Measurements from ENCODE around the gene ZNF207. TPM values are rescaled to one million over a fixed set of nuclear protein-coding genes. Genes with fewer than 3 reads are reported as not detected.
A peak's percentile ranks its signal among the peaks of the same experiment; 100 is the strongest.
"Not testable (repeated sequence)": the region's sequence is repeated elsewhere in the genome, so short reads cannot be mapped to it uniquely, and the experiment has no call there.

ZNF207 gene
- total RNA-seq, 2 experiments from 2014 or later: 264 to 274 TPM

DNA sequence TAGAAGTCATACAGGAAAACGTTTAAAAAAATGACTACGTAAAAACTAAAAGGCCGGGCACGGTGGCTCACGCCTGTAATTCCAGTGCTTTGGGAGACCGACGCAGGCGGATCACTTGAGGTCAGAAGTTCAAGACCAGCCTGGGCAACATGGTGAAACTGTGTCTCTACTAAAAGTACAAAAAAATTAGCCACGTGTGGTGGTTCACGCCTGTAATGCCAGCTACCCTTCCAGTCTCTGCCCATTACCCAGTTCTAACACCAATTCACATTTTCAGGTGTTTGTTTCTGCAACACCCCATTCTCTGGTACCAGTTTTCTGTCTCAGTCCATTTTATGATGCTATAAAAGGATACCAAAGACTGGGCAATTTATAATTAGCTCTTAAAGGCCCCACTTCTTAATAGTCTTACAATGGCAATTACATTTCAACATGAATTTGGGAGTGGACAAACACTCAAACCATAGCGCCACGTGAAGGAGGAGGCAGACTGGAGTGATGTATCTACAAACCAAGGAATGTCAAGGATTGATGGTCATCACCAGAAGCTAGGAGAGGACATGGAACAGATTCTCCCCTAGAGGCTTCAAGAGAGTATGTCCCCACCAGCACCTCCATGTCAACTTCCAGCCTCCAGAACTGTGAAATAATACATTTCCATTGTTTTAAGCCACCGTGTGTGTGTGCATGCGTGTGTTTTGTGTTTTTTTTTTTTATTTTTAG, 7.2 kb upstream of the ZNF207 start:
- peaks cover 7% of the 10 kb centered on the region for H3K36me3 Mint-ChIP-seq
- ATAC-seq (ENCODE audit: low read depth): no peak
- POLR2A ChIA-PET: interaction anchor here (0.5 to 4.4 kb wide), 3 partner anchors 11 to 24 kb away, joined by 3 to 51 read pairs (median 11); no protein-coding TSS in a partner anchor

DNA sequence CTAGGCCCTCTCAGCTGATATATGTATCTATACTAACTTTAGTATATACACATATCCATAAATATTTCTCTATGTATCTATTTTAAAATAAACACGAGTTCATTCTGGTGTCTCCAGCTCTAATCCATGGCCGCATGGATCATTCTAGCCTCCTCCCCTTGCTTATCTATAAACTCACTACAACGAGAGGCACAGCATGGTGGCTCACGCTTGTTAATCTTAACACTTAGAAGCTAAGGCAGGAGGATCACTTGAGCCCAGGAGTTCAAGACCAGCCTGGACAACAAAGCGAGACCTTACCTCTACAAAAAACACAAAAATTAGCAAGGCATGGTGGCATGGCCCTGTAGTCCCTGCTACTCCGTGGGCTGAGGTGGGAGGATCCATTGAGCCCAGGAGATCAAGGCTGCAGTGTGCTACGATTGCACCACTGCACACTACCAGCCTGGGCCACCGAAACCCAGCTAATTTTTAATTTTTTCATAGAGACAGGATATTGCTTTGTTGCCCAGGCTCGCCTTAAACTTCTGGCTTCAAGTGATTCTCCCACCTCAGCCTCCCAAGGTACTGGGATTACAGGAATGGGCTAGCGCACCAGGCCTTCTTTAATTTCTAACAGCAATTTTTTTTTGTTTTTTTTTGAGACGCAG, 3.9 kb upstream of the ZNF207 start:
- Mint-ChIP-seq H3K36me3 (peaks cover 15% of the 10 kb centered on the region), H3K27me3 (no peaks in the 10 kb centered on the region), H3K9me3 (no peaks in the 10 kb centered on the region), H3K4me1 (peaks cover 23% of the 10 kb centered on the region), H3K27ac (no peak overlapping the region), H3K4me3 (no peak overlapping the region)
- DNase-seq: no peak
- POLR2A ChIA-PET: interaction anchor here (0.8 kb wide), 1 partner anchor 15 kb away, joined by 3 read pairs; no protein-coding TSS in a partner anchor
- ATAC-seq (ENCODE audit: low read depth): no peak

More for the DNA sequence above, 7.2 kb upstream of the ZNF207 start:
- no peak for DNase-seq
- Mint-ChIP-seq H3K4me1 (peaks cover 27% of the 10 kb centered on the region), H3K9me3 (no peaks in the 10 kb centered on the region), H3K27me3 (no peaks in the 10 kb centered on the region), H3K27ac (peak overlapping the region; percentile 91), H3K4me3 (peak overlapping the region; percentile 95)

DNA sequence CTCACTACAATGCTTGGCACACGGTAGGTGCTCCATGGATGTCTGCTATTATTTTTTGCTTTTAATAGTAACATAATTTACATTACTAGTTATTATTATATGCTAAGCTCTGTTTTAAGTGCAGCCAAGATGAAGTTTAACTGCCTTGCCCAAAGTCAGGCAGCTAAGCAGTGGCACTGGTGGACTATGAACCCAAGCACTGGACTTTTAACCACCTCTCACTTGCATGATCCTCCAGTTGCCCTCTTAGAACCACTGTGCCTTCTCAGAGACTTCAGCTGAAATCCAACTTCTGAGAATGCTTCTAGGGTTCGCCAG, 1.5 kb upstream of the ZNF207 start:
- Mint-ChIP-seq H3K9me3 (no peaks in the 10 kb centered on the region), H3K4me3 (peak overlapping the region; percentile 91), H3K27me3 (no peaks in the 10 kb centered on the region), H3K4me1 (peaks cover 13% of the 10 kb centered on the region), H3K36me3 (peaks cover 30% of the 10 kb centered on the region), H3K27ac (peak overlapping the region; percentile 34)
- POLR2A ChIA-PET: interaction anchor here (0.6 to 1.8 kb wide), 5 partner anchors 8 to 205 kb away, joined by 3 to 6 read pairs (median 4); no protein-coding TSS in a partner anchor
- DNase-seq: no peak
- ATAC-seq (ENCODE audit: low read depth): no peak

DNA sequence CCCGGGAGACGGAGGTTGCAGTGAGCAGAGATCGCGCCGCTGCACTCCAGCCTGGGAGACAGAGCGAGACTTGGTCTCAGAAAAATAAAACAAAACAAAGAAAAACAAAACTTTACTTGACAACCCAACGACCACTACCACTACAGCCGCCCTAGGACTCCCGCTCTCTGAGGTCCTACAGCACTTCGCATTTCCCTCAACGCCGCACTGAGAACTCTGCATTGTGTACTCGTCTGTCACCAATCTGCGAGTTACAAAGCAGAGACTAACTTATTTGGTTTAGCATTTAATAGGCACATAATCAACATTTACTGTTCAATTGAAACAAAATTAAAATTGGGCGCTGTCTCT, 479 bp upstream of the ZNF207 start:
- POLR2A ChIA-PET: interaction anchor here (0.5 to 2.7 kb wide), 5 partner anchors 10 to 412 kb away, joined by 3 to 21 read pairs (median 4); partner anchors contain the start of gene SUZ12
- H3K9me3 Mint-ChIP-seq: no peaks in the 10 kb centered on the region
- H3K4me1 Mint-ChIP-seq: peaks cover 17% of the 10 kb centered on the region
- H3K27ac Mint-ChIP-seq: peak overlapping the region; percentile 99
- H3K4me3 Mint-ChIP-seq: peak overlapping the region; percentile 91
- no peak for ATAC-seq (ENCODE audit: low read depth)
- no peaks in the 10 kb centered on the region for H3K27me3 Mint-ChIP-seq
- no peak for DNase-seq
- H3K36me3 Mint-ChIP-seq: peaks cover 37% of the 10 kb centered on the region

DNA sequence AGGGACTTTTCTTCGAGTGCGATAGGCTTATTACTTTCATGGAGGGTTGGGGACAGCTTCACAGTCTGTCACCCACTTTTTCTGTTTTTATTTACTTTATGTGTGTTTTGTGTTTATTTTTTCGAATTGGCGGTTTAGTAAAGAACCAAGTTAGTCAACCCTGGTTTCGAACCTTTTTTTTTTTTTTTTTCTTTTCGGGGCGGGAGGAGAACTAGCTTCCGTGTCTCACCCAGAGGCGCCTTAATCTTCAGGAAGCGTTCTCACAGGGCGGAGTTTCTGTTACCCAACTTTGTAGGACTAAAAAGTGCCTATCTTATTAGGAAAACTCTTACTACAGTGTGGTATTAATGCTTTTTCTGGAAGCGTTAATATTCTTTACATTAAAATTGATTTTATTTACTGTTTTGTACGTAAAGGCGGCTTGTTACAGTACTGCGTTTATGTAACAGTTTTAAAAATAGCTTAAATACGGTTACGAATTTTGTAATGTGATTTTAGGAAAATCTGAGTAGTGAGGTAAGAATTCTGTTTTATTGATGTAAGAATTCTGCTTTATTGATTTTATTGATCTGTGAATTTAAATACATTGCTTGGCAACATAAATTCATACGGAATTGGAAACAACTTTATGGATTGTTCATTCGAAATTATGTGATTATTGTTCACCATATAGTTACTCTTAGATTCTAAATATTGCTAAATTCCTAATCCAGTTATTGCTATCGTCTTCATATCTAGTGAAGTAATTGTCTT, 885 bp downstream of the ZNF207 start:
- POLR2A ChIA-PET: interaction anchor here (0.5 to 2.7 kb wide), 17 partner anchors 9 to 987 kb away, joined by 3 to 21 read pairs (median 4); partner anchors contain the start of gene PSMD11
- DNase-seq (no peak), ATAC-seq (ENCODE audit: low read depth) (peak; percentile 15)
- Mint-ChIP-seq H3K27ac (peak overlapping the region; percentile 99), H3K36me3 (peaks cover 50% of the 10 kb centered on the region), H3K4me3 (peak overlapping the region; percentile 91), H3K4me1 (peaks cover 30% of the 10 kb centered on the region), H3K27me3 (no peaks in the 10 kb centered on the region), H3K9me3 (no peaks in the 10 kb centered on the region)

DNA sequence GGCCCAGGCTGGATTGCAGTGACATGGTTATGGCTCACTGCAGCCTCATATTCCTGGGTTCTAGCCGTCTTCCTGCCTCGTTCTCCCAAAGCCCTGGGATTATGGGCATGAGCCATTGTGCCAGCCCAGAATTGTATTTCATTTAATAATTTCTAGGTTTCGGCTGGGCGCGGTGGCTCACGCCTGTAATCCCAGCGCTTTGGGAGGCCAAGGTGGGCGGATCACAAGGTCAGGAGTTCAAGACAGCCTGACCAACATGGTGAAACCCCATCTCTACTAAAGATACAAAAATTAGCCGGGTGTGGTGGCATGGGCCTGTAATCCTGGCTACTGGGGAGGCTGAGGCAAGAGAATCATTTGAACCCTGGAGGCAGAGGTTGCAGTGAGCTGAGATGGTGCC, 2.8 kb downstream of the ZNF207 start:
- peak overlapping the region; percentile 91 for H3K4me3 Mint-ChIP-seq
- H3K27me3 Mint-ChIP-seq; ATAC-seq (ENCODE audit: low read depth); POLR2A ChIA-PET; H3K27ac Mint-ChIP-seq; H3K9me3 Mint-ChIP-seq; DNase-seq: not testable (repeated sequence)
- peaks cover 37% of the 10 kb centered on the region for H3K4me1 Mint-ChIP-seq
- H3K36me3 Mint-ChIP-seq: peaks cover 56% of the 10 kb centered on the region

DNA sequence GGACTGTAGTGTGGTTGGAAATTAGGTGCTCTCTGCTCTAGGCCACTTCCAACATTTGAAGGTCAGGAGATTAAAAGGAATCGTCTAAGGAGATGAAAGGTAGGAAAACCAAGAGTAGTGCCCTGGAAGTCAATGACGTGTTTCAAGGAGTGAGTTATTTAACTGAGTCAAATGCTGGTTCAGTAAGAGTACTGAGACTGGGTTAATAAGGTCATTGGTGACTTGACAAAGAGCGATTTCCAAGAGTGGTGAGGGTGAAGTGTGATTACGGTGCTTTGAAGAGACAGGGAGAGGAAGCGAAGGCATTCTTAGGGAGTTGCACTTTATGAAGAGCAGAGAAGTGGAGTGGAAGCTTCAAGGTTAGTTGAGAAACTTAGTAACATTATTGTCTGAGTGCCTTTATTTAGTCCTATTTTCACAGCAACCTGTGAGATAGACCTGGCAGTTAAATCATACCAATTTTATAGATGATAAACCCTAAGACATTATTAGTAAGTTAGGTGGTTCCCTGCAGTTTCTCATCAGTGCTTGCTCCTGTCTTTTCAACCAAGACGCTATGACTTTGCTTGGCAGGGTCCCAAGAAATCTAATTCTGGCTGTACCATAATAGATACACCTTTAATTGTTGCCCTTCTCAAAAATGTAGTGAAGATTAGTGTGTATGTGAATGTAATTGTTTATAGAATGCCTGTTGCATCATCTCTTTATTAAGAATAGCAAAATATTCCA, 5.9 kb downstream of the ZNF207 start:
- Mint-ChIP-seq H3K36me3 (peaks cover 51% of the 10 kb centered on the region), H3K27ac (peak overlapping the region; percentile 43), H3K27me3 (no peaks in the 10 kb centered on the region), H3K4me3 (peak overlapping the region; percentile 40), H3K4me1 (peaks cover 36% of the 10 kb centered on the region), H3K9me3 (no peaks in the 10 kb centered on the region)
- ATAC-seq (ENCODE audit: low read depth): no peak
- no peak for DNase-seq
- POLR2A ChIA-PET: no interaction called here

DNA sequence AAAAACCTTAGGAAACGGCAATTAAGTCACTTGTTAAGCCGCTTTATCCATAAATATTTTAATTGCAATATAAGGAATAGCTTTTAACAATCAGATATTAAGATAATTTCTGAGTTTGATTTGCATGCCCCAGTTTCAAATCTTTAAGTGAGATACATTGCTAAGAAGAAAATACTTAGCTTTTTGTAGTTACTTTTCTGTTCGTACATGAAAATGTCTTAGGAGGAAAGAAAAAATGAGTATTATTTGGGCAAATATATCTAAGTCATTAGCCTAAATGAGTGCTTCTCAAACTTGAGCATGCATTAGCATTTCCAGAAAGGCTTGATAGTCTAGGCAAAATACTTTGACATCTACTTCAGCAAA, 6.4 kb downstream of the ZNF207 start:
- POLR2A ChIA-PET: interaction anchor here (0.7 kb wide), 1 partner anchor 132 kb away, joined by 3 read pairs; no protein-coding TSS in a partner anchor
- DNase-seq (no peak), ATAC-seq (ENCODE audit: low read depth) (no peak)
- H3K27ac Mint-ChIP-seq: no peak overlapping the region
- H3K36me3 Mint-ChIP-seq: peaks cover 54% of the 10 kb centered on the region
- H3K9me3 Mint-ChIP-seq: no peaks in the 10 kb centered on the region
- peaks cover 41% of the 10 kb centered on the region for H3K4me1 Mint-ChIP-seq
- H3K27me3 Mint-ChIP-seq: no peaks in the 10 kb centered on the region
- H3K4me3 Mint-ChIP-seq: peak overlapping the region; percentile 37

DNA sequence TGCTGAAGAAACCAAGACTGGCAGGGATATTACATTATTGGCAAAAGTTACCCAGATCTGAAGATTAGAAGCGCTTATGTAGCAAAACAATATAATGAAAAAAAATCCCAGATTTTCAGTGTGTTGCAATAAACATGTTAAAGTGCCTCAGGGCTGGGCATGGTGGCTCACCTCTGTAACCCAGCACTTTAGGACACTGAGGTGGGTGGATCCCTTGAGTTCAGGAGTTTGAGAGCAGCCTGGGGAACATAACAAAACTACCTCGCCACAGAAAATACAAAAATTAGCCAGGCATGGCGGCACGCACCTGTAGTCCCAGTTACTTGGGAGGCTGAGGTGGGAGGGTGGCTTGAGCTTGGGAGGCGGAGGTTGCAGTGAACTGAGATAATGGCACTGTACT, 6.8 kb downstream of the ZNF207 start:
- DNase-seq: no peak
- Mint-ChIP-seq H3K4me3 (peak overlapping the region; percentile 37), H3K36me3 (peaks cover 53% of the 10 kb centered on the region), H3K27me3 (no peaks in the 10 kb centered on the region), H3K27ac (no peak overlapping the region), H3K4me1 (peaks cover 39% of the 10 kb centered on the region), H3K9me3 (no peaks in the 10 kb centered on the region)
- POLR2A ChIA-PET: interaction anchor here (0.7 kb wide), 1 partner anchor 132 kb away, joined by 3 read pairs; no protein-coding TSS in a partner anchor
- ATAC-seq (ENCODE audit: low read depth): no peak

DNA sequence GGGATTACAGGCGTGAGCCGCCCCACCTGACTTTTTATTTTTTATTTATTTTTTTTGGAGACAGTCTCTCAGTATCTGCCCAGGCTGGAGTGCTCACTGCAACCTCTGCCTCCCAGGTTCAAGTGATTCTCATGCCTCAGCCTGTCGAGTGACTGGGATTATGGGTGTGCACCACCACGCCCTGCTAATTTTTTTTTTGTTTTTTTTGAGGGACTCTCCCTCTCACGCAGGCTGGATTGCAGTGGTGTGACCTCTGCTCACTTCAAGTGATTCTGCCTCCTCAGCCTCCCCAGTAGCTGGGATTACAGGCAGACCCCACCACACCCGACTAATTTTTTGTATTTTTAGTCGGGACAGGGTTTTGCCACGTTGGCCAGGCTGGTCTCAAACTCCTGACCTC, 7.7 kb downstream of the ZNF207 start:
- DNase-seq (no peak), ATAC-seq (ENCODE audit: low read depth) (no peak)
- Mint-ChIP-seq H3K4me3 (no peak overlapping the region), H3K9me3 (no peaks in the 10 kb centered on the region), H3K27ac (no peak overlapping the region), H3K36me3 (peaks cover 51% of the 10 kb centered on the region), H3K27me3 (no peaks in the 10 kb centered on the region), H3K4me1 (peaks cover 42% of the 10 kb centered on the region)
- POLR2A ChIA-PET: interaction anchor here (0.7 kb wide), 1 partner anchor 78 kb away, joined by 5 read pairs; no protein-coding TSS in a partner anchor

DNA sequence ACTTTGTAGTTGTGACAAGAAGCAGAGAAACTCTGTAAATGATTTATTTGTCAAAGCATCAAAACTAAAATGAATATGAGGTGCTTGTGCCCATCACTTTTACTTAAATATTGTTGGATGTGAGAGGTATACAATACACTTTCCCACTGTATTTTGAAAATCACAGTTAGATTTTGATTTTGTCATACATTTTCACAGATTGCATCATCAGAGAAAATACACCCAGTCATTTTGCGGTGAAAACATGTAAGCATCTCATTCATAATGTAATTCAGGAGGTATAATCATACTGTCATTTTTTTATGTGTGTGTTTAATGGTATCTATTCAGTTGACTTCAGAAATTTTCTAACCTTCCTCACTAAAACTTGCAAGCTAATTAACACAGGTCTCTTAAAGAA, 11.3 kb downstream of the ZNF207 start:
- POLR2A ChIA-PET: interaction anchor here (0.8 to 0.9 kb wide), 2 partner anchors 11 to 84 kb away, joined by 3 to 5 read pairs; no protein-coding TSS in a partner anchor
- H3K36me3 Mint-ChIP-seq: peaks cover 45% of the 10 kb centered on the region
- no peak overlapping the region for H3K4me3 Mint-ChIP-seq
- H3K27ac Mint-ChIP-seq: no peak overlapping the region
- H3K9me3 Mint-ChIP-seq: no peaks in the 10 kb centered on the region
- H3K4me1 Mint-ChIP-seq: peaks cover 31% of the 10 kb centered on the region
- no peak for DNase-seq
- H3K27me3 Mint-ChIP-seq: no peaks in the 10 kb centered on the region
- no peak for ATAC-seq (ENCODE audit: low read depth)

DNA sequence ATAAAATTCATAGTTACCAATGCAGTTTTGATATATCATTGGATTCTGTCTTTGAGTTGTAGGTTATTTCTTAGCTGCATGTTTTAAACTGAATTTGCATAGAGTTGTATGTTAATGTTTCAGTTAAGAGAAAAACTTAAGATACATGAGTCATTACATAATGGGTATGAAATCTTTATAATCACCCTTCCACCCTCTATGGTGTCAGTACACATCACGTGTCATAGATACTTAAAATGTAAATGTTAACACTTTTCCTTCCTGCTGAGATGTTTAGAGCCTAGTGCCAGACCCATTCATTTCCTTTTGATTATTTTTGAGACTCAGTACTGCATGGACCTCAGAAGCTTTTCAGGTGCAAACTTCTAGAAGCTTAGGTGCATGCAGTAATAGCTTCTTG, 20.5 kb downstream of the ZNF207 start:
- POLR2A ChIA-PET: interaction anchor here (1.0 to 1.3 kb wide), 2 partner anchors 9 to 29 kb away, joined by 3 read pairs; no protein-coding TSS in a partner anchor

More for the DNA sequence above, 20.5 kb downstream of the ZNF207 start:
- H3K27ac Mint-ChIP-seq: no peak overlapping the region
- peaks cover 28% of the 10 kb centered on the region for H3K36me3 Mint-ChIP-seq
- DNase-seq (no peak), ATAC-seq (ENCODE audit: low read depth) (no peak)
- H3K4me3 Mint-ChIP-seq: no peak overlapping the region
- no peaks in the 10 kb centered on the region for H3K9me3 Mint-ChIP-seq
- peaks cover 12% of the 10 kb centered on the region for H3K4me1 Mint-ChIP-seq
- H3K27me3 Mint-ChIP-seq: no peaks in the 10 kb centered on the region

Measured in activated naive CD8-positive, alpha-beta T cell treated with anti-CD3 and anti-CD28 coated beads, Interleukin-2, amount 10 ng/mL, durations not matched to agents 7 days and 5 days (primary cell).